ENCODE measurements around the gene RPL10.

The RPL10 gene

GRCh38 chrX:154430916-154431315 is 32.7 kb downstream of the RPL10 start:
- no peak for DNase-seq (ENCODE audit: low spot score)

GRCh38 chrX:154431341-154431740 is 33.2 kb downstream of the RPL10 start:
- no peak for DNase-seq (ENCODE audit: low spot score)

GRCh38 chrX:154432210-154432609 is 34.0 kb downstream of the RPL10 start:
- no peak for DNase-seq (ENCODE audit: low spot score)

GRCh38 chrX:154433605-154434004 is 35.4 kb downstream of the RPL10 start:
- no peak for DNase-seq (ENCODE audit: low spot score)

- no peak for DNase-seq (ENCODE audit: low spot score)
Measured at GRCh38 chrX:154434394-154435168, 36.4 kb downstream of the RPL10 start.

- no peak for DNase-seq (ENCODE audit: low spot score)
Measured at GRCh38 chrX:154435171-154435733, 37.1 kb downstream of the RPL10 start.

- no peak for DNase-seq (ENCODE audit: low spot score)
Measured at GRCh38 chrX:154436374-154436982, 38.3 kb downstream of the RPL10 start.

- DNase-seq (ENCODE audit: low spot score), result peak; percentile 61
Measured at GRCh38 chrX:154436983-154437752, 39.0 kb downstream of the RPL10 start, which contains the start of gene GDI1. GDI1 (plus strand) TSS chrX:154437154; CDS start chrX:154437255, 101 bp downstream.

GRCh38 chrX:154437971-154438893 is 40.1 kb downstream of the RPL10 start:
- no peak for DNase-seq (ENCODE audit: low spot score)

GRCh38 chrX:154439841-154440240 is 41.7 kb downstream of the RPL10 start:
- no peak for DNase-seq (ENCODE audit: low spot score)

- DNase-seq (ENCODE audit: low spot score), result no peak
Measured at GRCh38 chrX:154440623-154441357, 42.6 kb downstream of the RPL10 start.

- no peak for DNase-seq (ENCODE audit: low spot score)
Measured at GRCh38 chrX:154441564-154441963, 43.4 kb downstream of the RPL10 start.

GRCh38 chrX:154441984-154442707 is 44.0 kb downstream of the RPL10 start:
- no peak for DNase-seq (ENCODE audit: low spot score)

- DNase-seq (ENCODE audit: low spot score), result no peak
Measured at GRCh38 chrX:154443479-154443910, 45.3 kb downstream of the RPL10 start.

- peak; percentile 80 for DNase-seq (ENCODE audit: low spot score)
Measured at GRCh38 chrX:154443992-154444754, 46.0 kb downstream of the RPL10 start, which contains the start of gene FAM50A. FAM50A (plus strand) TSS chrX:154444141; CDS start chrX:154444236, 95 bp downstream.

GRCh38 chrX:154444755-154445246 is 46.6 kb downstream of the RPL10 start:
- no peak for DNase-seq (ENCODE audit: low spot score)

- no peak for DNase-seq (ENCODE audit: low spot score)
Measured at GRCh38 chrX:154445776-154446175, 47.6 kb downstream of the RPL10 start.

- no peak for DNase-seq (ENCODE audit: low spot score)
Measured at GRCh38 chrX:154446430-154446829, 48.3 kb downstream of the RPL10 start.

GRCh38 chrX:154448484-154448883 is 50.3 kb downstream of the RPL10 start:
- no peak for DNase-seq (ENCODE audit: low spot score)

Data from hematopoietic multipotent progenitor cell treated with erythropoietin and hydrocortisone succinate and interleukin-3 and kit ligand, for 15 days (in vitro differentiated cells).